B cell (primary cell): Measurements from ENCODE around the gene KIF21B. TPM values are rescaled to one million over a fixed set of nuclear protein-coding genes. Genes with fewer than 3 reads are reported as not detected.

Experiments used
- ATAC-seq: fragments of 200-7000 bp; cut with Tn5 transposase; one replicate; pipeline ENCODE4 v1.10.0; 2021; ENCODE audit warnings: low read depth, mild to moderate bottlenecking, moderate number of reproducible peaks, moderate library complexity
- CTCF ChIA-PET: fragments of 350-600 bp; sonication (Branson Sonifier 250); formaldehyde crosslinking; loops from one replicate; lab custom pipeline; 2021; ENCODE audit warnings: antibody characterized with exemption, inconsistent platforms; lab: Charles Lee
- POLR2A ChIA-PET: fragments of 350-600 bp; sonication (Branson Sonifier 250); formaldehyde crosslinking; loops from one replicate; lab custom pipeline; 2021; ENCODE audit warnings: antibody characterized with exemption; lab: Charles Lee
- DNase-seq: peaks from one replicate; pipeline ENCODE4 v3.0.0; 2013
- H2AFZ ChIP-seq: 2 replicates; pipeline ENCODE4 v1.6.1; 2012; ENCODE audit warnings: mild to moderate bottlenecking, low read depth, low read length; ENCODE audit not compliant: insufficient read depth, poor library complexity, severe bottlenecking
- H3K27ac ChIP-seq, 2 donors: 1 replicate in 1 of 2; 2 replicates in 1 of 2; pipeline ENCODE4 v1.5.1; 2012 to 2013; ENCODE audit warnings: low read length in 2 of 2, mild to moderate bottlenecking in 2 of 2, moderate library complexity in 1 of 2
- H3K27me3 ChIP-seq, 4 experiments: fragments of 200-600 bp in 1 of 4; sonication (generic) in 1 of 4; replicated peaks in 1 of 4; 1 replicate in 2 of 4; 2 replicates in 2 of 4; pipeline versions ENCODE4 v1.6.1 to v1.7.0; 2013 to 2016; ENCODE audit warnings: low read length in 3 of 4, mild to moderate bottlenecking in 2 of 4, mixed read lengths in 1 of 4, moderate library complexity in 1 of 4; ENCODE audit not compliant: insufficient read depth in 4 of 4, control insufficient read depth in 3 of 4; ENCODE audit errors: control extremely low read depth in 1 of 4
- H3K36me3 ChIP-seq, 2 experiments: replicated peaks in 1 of 2; 1 replicate in 1 of 2; 2 replicates in 1 of 2; pipeline versions ENCODE4 v1.6.1 to v1.7.1; 2013; ENCODE audit warnings: low read length in 1 of 2; ENCODE audit not compliant: insufficient read depth in 2 of 2, control insufficient read depth in 1 of 2; ENCODE audit errors: control extremely low read depth in 1 of 2, extremely low read depth in 1 of 2
- H3K4me1 ChIP-seq, 2 donors: fragments of 200-600 bp in 1 of 2; sonication (generic) in 1 of 2; 1 replicate in 1 of 2; 2 replicates in 1 of 2; pipeline versions ENCODE4 v1.5.1 to v1.6.1; 2013 to 2017; ENCODE audit warnings: low read length in 2 of 2; ENCODE audit not compliant: control insufficient read depth in 2 of 2, insufficient read depth in 2 of 2
- H3K4me2 ChIP-seq: replicated peaks from 2 replicates; pipeline ENCODE3; 2012; ENCODE audit warnings: mild to moderate bottlenecking, low read depth, low read length; ENCODE audit not compliant: poor library complexity, severe bottlenecking
- H3K4me3 ChIP-seq, 5 experiments: fragments of 200-600 bp in 1 of 5; sonication (generic) in 1 of 5; 1 replicate in 3 of 5; 2 replicates in 2 of 5; pipeline versions ENCODE4 v1.5.1 to v1.7.0; 2011 to 2016; ENCODE audit warnings: low read length in 4 of 5, mild to moderate bottlenecking in 4 of 5, low read depth in 2 of 5, control low read depth in 1 of 5, moderate library complexity in 1 of 5; ENCODE audit not compliant: insufficient read depth in 1 of 5; ENCODE audit errors: control extremely low read depth in 1 of 5, extremely low read depth in 1 of 5
- H3K79me2 ChIP-seq: fragments of 200-600 bp; sonication (generic); one replicate; pipeline ENCODE4 v1.6.0; 2016; ENCODE audit warnings: low read length; ENCODE audit not compliant: control insufficient read depth, insufficient read depth
- H3K9ac ChIP-seq: fragments of 200-600 bp; sonication (generic); 2 replicates; pipeline ENCODE4 v1.6.1; 2017; ENCODE audit warnings: mild to moderate bottlenecking, low read length, moderate library complexity
- H3K9me3 ChIP-seq, 3 donors: one replicate each; pipeline versions ENCODE4 v1.6.1 to v1.7.1; 2013; ENCODE audit warnings: low read length in 2 of 3; ENCODE audit not compliant: control insufficient read depth in 2 of 3, insufficient read depth in 1 of 3; ENCODE audit errors: control extremely low read depth in 1 of 3
- H4K20me1 ChIP-seq: 2 replicates; pipeline ENCODE4 v1.6.0; 2012; ENCODE audit warnings: mild to moderate bottlenecking, low read length; ENCODE audit not compliant: insufficient read depth, control insufficient read depth, poor library complexity, severe bottlenecking
- H3K27ac Mint-ChIP-seq: one replicate; pipeline ENCODE4 v1.8.0; 2021; ENCODE audit warnings: mixed read lengths
- H3K27me3 Mint-ChIP-seq: one replicate; pipeline ENCODE4 v1.8.0; 2021; ENCODE audit warnings: mixed read lengths
- H3K4me1 Mint-ChIP-seq: one replicate; pipeline ENCODE4 v1.8.0; 2021; ENCODE audit warnings: mixed read lengths
- H3K4me3 Mint-ChIP-seq: one replicate; pipeline ENCODE4 v1.8.0; 2021; ENCODE audit warnings: mixed read lengths
- H3K9me3 Mint-ChIP-seq: one replicate; pipeline ENCODE4 v1.8.0; 2022; ENCODE audit warnings: mixed read lengths; ENCODE audit not compliant: insufficient read depth
- EZH2 ChIP-seq: IDR thresholded peaks from 2 replicates; pipeline ENCODE4 v1.6.1; 2012; ENCODE audit warnings: borderline replicate concordance, low read depth, mild to moderate bottlenecking, moderate library complexity, low read length; ENCODE audit not compliant: insufficient read depth, poor library complexity, severe bottlenecking
- WGBS: methylation state at CpG from one replicate; pipeline ENCODE4 v1.1.5; 2013; ENCODE audit warnings: missing lambda C conversion rate; ENCODE audit not compliant: insufficient coverage; 5-methylcytosine and 5-hydroxymethylcytosine counted together
- intact Hi-C: fragments of 100-400 bp; cut with micrococcal nuclease; formaldehyde crosslinking; loops from one replicate; pipeline ENCODE4 v1.10.0; 2022
- polyA plus RNA-seq: library from polyadenylated mRNA; depleted of rRNA; stranded (reverse); fragments of >200 nt; gene quantifications from 2 replicates; pipeline ENCODE4 v1.2.3, GENCODE V29; 2012
- total RNA-seq, 2 donors: library from RNA; stranded (reverse); fragments of 120-200 nt in 1 of 2; gene quantifications; 1 replicate in 1 of 2; 2 replicates in 1 of 2; pipeline versions ENCODE4 v1.2.3 to v1.2.4, GENCODE V29; 2013 to 2022
- TF ChIP-seq, protein P1 (sequence below): fragments of 200-600 bp; IDR thresholded peaks from one replicate; pipeline ENCODE4 v1.8.0; 2022; ENCODE audit warnings: antibody characterized with exemption, mild to moderate bottlenecking

The KIF21B gene
- total and polyA plus RNA-seq, 2 donors (not counting 1 experiment from before 2014, with no cell fraction given): 41.1 to 41.6 TPM

DNA sequence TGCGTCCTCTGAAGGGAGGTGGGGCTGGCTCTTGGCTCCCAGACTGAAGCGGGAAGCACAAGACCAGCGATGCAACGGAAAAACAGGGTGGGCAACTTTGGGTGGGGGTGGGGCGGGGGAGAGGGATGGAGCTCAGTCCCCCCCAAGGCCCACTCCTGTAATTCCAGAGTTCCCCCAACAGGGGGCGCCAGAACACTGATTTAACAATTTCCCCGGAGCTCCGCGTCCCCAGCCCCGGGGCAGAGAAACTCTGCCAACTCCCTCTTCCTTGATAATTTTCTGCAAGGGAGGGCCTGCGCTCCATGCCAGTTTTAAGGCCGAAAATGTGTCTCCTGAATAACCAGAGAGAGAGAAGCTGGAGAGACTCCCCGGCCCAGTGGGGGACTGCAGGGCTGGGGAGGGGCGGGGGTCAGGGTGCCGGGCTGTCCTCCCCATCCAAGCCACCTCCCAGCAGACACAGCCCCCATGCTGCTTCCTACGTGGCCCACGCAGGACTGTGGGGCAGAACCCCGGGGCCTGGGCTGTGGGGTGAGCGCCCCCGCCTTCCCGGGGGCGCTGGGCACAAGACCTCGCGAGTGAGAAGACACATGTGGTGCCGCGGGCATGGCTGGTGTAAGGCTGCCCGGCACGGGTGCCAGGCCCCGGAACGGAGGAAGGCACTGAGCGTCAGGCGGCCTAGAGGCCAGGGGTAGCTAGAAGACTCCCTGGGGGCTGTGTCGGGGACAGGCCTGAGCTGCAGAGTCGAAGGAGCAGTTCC lies 51.4 kb downstream of the KIF21B start:
- ChIA-PET POLR2A (interaction anchor here (0.9 kb wide), 1 partner anchor 71 kb away, joined by 4 read pairs; no protein-coding TSS in a partner anchor), CTCF (interaction anchor here (0.6 to 8.0 kb wide), 43 partner anchors 10 to 436 kb away, joined by 3 to 303 read pairs (median 4); partner anchors contain the start of gene TMEM9)
- TF ChIP-seq, protein P1, sequence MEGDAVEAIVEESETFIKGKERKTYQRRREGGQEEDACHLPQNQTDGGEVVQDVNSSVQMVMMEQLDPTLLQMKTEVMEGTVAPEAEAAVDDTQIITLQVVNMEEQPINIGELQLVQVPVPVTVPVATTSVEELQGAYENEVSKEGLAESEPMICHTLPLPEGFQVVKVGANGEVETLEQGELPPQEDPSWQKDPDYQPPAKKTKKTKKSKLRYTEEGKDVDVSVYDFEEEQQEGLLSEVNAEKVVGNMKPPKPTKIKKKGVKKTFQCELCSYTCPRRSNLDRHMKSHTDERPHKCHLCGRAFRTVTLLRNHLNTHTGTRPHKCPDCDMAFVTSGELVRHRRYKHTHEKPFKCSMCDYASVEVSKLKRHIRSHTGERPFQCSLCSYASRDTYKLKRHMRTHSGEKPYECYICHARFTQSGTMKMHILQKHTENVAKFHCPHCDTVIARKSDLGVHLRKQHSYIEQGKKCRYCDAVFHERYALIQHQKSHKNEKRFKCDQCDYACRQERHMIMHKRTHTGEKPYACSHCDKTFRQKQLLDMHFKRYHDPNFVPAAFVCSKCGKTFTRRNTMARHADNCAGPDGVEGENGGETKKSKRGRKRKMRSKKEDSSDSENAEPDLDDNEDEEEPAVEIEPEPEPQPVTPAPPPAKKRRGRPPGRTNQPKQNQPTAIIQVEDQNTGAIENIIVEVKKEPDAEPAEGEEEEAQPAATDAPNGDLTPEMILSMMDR: peak; percentile 99
- TF ChIP-seq EZH2: no peak
- Mint-ChIP-seq H3K4me3 (no peak overlapping the region), H3K9me3 (no peaks in the 10 kb centered on the region), H3K27ac (no peak overlapping the region), H3K27me3 (no peaks in the 10 kb centered on the region), H3K4me1 (peaks cover 11% of the 10 kb centered on the region)
- Histone ChIP-seq H3K4me2 (no peak overlapping the region), H3K79me2 (no peaks in the 10 kb centered on the region), H3K4me3 (no peak overlapping the region), H2AFZ (no peak overlapping the region), H3K27me3 (no peaks in the 10 kb centered on the region), H3K9me3 (no peaks in the 10 kb centered on the region), H3K4me1 (no peaks in the 10 kb centered on the region), H3K27ac (no peak overlapping the region), H3K9ac (no peak overlapping the region), H4K20me1 (peaks cover 19% of the 10 kb centered on the region), H3K36me3 (peaks cover 0 to 48% of the 10 kb centered on the region in 2 experiments)
- intact Hi-C loops: loop anchor here (1.0 to 2.0 kb wide), 2 partner anchors 71 to 251 kb away; no protein-coding TSS in a partner anchor
- DNase-seq (peak; percentile 69), ATAC-seq (peak; percentile 49)
- 73% methylated on average over 20 of the region's 34 CpGs for WGBS

DNA sequence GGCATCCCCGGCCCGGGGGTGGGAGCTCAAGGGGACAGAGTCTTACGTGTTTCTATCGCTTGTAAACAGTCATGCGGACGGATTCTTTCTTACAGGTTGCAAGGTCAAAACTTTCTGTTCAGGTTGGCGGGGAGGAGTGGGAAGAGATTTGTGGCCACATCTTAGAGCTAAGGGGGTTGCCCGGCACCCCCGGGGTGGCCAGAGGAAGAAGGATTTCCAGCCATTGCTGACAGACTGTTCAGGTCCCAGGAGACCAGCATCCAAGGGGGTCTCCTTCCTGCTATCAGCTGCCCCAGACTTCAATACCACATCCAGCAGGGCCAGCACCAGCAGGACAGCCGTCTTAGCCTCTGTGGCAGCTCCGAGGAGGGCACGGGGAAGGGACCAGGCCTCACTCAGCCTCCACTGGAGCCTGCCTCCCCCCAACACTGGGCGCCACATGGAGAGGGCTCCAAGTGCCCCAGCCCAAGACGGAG lies 52.0 kb downstream of the KIF21B start:
- no peak overlapping the region for H3K4me3 ChIP-seq
- Mint-ChIP-seq H3K27ac (peak overlapping the region; percentile 41), H3K4me3 (no peak overlapping the region), H3K4me1 (peaks cover 11% of the 10 kb centered on the region), H3K9me3 (no peaks in the 10 kb centered on the region), H3K27me3 (no peaks in the 10 kb centered on the region)
- POLR2A ChIA-PET: interaction anchor here (0.9 kb wide), 1 partner anchor 71 kb away, joined by 4 read pairs; no protein-coding TSS in a partner anchor
- TF ChIP-seq, protein P1: no peak
- peaks cover 0 to 41% of the 10 kb centered on the region in 2 experiments for H3K36me3 ChIP-seq
- 89% methylated on average over 12 of the region's 14 CpGs for WGBS
- no peak for ATAC-seq
- H3K9me3 ChIP-seq: no peaks in the 10 kb centered on the region
- H3K9ac ChIP-seq: no peak overlapping the region
- no peaks in the 10 kb centered on the region for H3K4me1 ChIP-seq
- H2AFZ ChIP-seq: no peak overlapping the region
- peak; percentile 28 for DNase-seq
- CTCF ChIA-PET: interaction anchor here (0.6 to 8.0 kb wide), 38 partner anchors 11 to 435 kb away, joined by 3 to 303 read pairs (median 4); no protein-coding TSS in a partner anchor
- H3K79me2 ChIP-seq: no peaks in the 10 kb centered on the region
- H3K4me2 ChIP-seq: no peak overlapping the region
- H4K20me1 ChIP-seq: peaks cover 19% of the 10 kb centered on the region
- H3K27me3 ChIP-seq: no peaks in the 10 kb centered on the region
- H3K27ac ChIP-seq: no peak overlapping the region
- intact Hi-C loops: loop anchor here (2.0 kb wide), 1 partner anchor 251 kb away; no protein-coding TSS in a partner anchor
